ENCODE results near the gene MDM4. TPM values are rescaled to one million over a fixed set of nuclear protein-coding genes. Genes with fewer than 3 reads are reported as not detected.

Gene MDM4
- total RNA-seq, 1 experiment from 2014 or later, result 56.5 TPM

DNA sequence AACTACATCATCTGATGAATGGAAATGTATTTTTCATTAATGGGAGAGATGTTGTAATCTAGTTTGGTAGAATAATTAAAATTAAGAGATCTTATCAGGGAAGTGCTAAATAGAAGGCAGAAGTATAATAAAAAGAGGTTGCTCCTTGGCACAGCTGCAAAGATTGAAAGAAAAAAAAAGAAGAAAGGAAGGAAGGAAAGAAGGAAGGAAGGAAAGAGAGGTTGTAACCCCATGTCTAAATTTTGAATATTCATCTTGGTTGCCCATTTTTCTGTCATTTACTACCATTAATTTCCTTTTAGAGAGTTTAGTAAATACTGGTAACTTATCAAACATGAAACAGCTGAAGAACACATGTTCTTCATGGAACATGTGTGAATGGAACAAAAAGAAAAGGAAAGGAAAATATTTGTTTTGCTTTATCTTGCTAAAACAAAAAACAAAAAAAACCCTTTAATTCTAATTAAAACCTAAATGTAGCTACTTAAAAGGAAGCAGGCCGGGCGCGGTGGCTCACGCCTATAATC, 10.5 kb upstream of the MDM4 start:
- no peaks in the 10 kb centered on the region for H3K36me3 ChIP-seq (ENCODE audit: control insufficient read depth, insufficient read depth, low read length)
- H3K27me3 Mint-ChIP-seq (ENCODE audit: insufficient read depth, unreplicated experiment), result peaks cover 8% of the 10 kb centered on the region
- TF ChIP-seq, protein P1, sequence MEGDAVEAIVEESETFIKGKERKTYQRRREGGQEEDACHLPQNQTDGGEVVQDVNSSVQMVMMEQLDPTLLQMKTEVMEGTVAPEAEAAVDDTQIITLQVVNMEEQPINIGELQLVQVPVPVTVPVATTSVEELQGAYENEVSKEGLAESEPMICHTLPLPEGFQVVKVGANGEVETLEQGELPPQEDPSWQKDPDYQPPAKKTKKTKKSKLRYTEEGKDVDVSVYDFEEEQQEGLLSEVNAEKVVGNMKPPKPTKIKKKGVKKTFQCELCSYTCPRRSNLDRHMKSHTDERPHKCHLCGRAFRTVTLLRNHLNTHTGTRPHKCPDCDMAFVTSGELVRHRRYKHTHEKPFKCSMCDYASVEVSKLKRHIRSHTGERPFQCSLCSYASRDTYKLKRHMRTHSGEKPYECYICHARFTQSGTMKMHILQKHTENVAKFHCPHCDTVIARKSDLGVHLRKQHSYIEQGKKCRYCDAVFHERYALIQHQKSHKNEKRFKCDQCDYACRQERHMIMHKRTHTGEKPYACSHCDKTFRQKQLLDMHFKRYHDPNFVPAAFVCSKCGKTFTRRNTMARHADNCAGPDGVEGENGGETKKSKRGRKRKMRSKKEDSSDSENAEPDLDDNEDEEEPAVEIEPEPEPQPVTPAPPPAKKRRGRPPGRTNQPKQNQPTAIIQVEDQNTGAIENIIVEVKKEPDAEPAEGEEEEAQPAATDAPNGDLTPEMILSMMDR (IDR thresholded peaks at IDR 0.05; ENCODE audit: insufficient read depth in 1 of 2, low read depth in 1 of 2, low read length in 1 of 2, severe bottlenecking in 1 of 2, unreplicated experiment in 1 of 2), result no peak
- intact Hi-C loops (cut with micrococcal nuclease; ENCODE audit: unreplicated experiment), result loop anchor here (1.0 to 5.0 kb wide), 2 partner anchors 11 to 302 kb away; partner anchors contain the start of gene PIK3C2B
- peak overlapping the region; percentile 99 for H3K4me3 Mint-ChIP-seq (ENCODE audit: unreplicated experiment)
- no peaks in the 10 kb centered on the region for H3K9me3 Mint-ChIP-seq (ENCODE audit: unreplicated experiment)
- no peak for DNase-seq
- peaks cover 4% of the 10 kb centered on the region; the same call in 1 of the 2 replicates for H3K4me1 ChIP-seq
- H3K27me3 ChIP-seq (replicated peaks; ENCODE audit: control insufficient read depth, insufficient read depth, low read length), result no peaks in the 10 kb centered on the region
- BruUV-seq (replicated peaks), result no TSS peak
- peak overlapping the region; percentile 98 for H3K27ac Mint-ChIP-seq (ENCODE audit: unreplicated experiment)
- no peaks in the 10 kb centered on the region for H3K9me3 ChIP-seq
- peaks cover 35% of the 10 kb centered on the region for H3K36me3 Mint-ChIP-seq (ENCODE audit: insufficient read depth, unreplicated experiment)
- ChIA-PET CTCF (interaction anchor here (0.5 to 3.6 kb wide), 8 partner anchors 11 to 301 kb away, joined by 3 to 22 read pairs (median 8); partner anchors contain the start of genes MDM4 and PIK3C2B), POLR2A (interaction anchor here (2.5 to 3.0 kb wide), 2 partner anchors 10 to 11 kb away, joined by 19 to 63 read pairs; partner anchors contain the start of genes MDM4 and PIK3C2B)
- H3K4me1 Mint-ChIP-seq (ENCODE audit: low read depth, unreplicated experiment), result peaks cover 20% of the 10 kb centered on the region
- peak overlapping the region; percentile 49 for H3K4me3 ChIP-seq (ENCODE audit: low read depth, low read length)

DNA sequence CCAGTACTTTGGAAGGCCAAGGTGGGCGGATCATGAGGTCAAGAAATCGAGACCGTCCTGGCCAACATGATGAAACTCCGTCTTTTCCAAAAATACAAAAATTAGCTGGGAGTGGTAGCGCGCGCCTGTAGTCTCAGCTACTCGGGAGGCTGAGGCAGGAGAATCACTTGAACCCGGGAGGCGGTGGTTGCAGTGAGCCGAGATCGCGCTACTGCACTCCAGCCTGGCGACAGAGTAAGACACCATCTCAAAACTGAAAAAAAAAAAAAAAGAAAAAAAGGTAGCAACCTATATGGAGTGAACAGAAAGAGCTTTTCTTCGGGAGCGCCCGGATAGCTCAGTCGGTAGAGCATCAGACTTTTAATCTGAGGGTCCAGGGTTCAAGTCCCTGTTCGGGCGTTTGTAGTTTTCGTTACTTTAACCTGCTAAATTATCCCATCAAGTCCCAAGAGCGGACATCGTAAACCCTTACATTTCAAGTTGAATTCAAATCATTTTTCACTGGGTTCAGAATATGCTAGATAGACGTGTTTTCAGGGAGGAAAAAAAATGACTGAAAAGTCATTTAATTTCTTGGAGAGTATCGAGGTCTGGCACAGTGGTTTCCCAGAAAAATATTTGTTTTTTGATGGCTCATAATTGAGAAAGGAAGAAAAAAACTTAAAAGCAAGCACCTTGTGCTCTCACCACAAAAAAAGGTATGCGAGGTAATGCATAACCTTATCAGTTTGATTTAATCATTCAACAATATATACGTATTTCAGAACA, 9.8 kb upstream of the MDM4 start:
- POLR2A ChIA-PET, result interaction anchor here (2.5 to 3.0 kb wide), 2 partner anchors 10 to 12 kb away, joined by 19 to 63 read pairs; partner anchors contain the start of genes MDM4 and PIK3C2B
- H3K36me3 Mint-ChIP-seq (ENCODE audit: insufficient read depth, unreplicated experiment), result peaks cover 35% of the 10 kb centered on the region

More for the DNA sequence above, 9.8 kb upstream of the MDM4 start:
- no peaks in the 10 kb centered on the region for H3K9me3 Mint-ChIP-seq (ENCODE audit: unreplicated experiment)
- intact Hi-C loops (cut with micrococcal nuclease; ENCODE audit: unreplicated experiment), result loop anchor here (1.0 to 5.0 kb wide), 2 partner anchors 12 to 301 kb away; partner anchors contain the start of gene PIK3C2B
- peaks cover 4% of the 10 kb centered on the region; the same call in 1 of the 2 replicates for H3K4me1 ChIP-seq
- peak overlapping the region; percentile 99 for H3K4me3 Mint-ChIP-seq (ENCODE audit: unreplicated experiment)
- no peaks in the 10 kb centered on the region for H3K36me3 ChIP-seq (ENCODE audit: control insufficient read depth, insufficient read depth, low read length)
- CTCF ChIA-PET, result interaction anchor here (0.6 to 3.6 kb wide), 7 partner anchors 10 to 301 kb away, joined by 3 to 22 read pairs (median 7); partner anchors contain the start of genes MDM4 and PIK3C2B
- H3K4me3 ChIP-seq (ENCODE audit: low read depth, low read length), result peak overlapping the region; percentile 58
- no peaks in the 10 kb centered on the region for H3K27me3 ChIP-seq (replicated peaks; ENCODE audit: control insufficient read depth, insufficient read depth, low read length)
- H3K27ac Mint-ChIP-seq (ENCODE audit: unreplicated experiment), result peak overlapping the region; percentile 98
- H3K27me3 Mint-ChIP-seq (ENCODE audit: insufficient read depth, unreplicated experiment), result peaks cover 8% of the 10 kb centered on the region
- no peaks in the 10 kb centered on the region for H3K9me3 ChIP-seq
- H3K4me1 Mint-ChIP-seq (ENCODE audit: low read depth, unreplicated experiment), result peaks cover 20% of the 10 kb centered on the region
- TF ChIP-seq, protein P1 (IDR thresholded peaks at IDR 0.05; ENCODE audit: insufficient read depth in 1 of 2, low read depth in 1 of 2, low read length in 1 of 2, severe bottlenecking in 1 of 2, unreplicated experiment in 1 of 2), result no peak
- no TSS peak for BruUV-seq (replicated peaks)
- DNase-seq, result peak; percentile 80 to 84
